HepG2 (cell line): Measurements from ENCODE around the gene PLAA. TPM values are rescaled to one million over a fixed set of nuclear protein-coding genes. Genes with fewer than 3 reads are reported as not detected.

Experiments
- ATAC-seq: fragments of 200-7000 bp; cut with Tn5 transposase; 3 replicates; pipeline ENCODE4 v1.9.1; 2020; ENCODE audit warnings: mild to moderate bottlenecking, moderate library complexity
- BruUV-seq: library from RNA; stranded (reverse); fragments of 400-500 nt; replicated peaks from 2 replicates; lab custom pipeline; 2021; lab: Mats Ljungman, UMichigan
- CTCF ChIA-PET: fragments of 300-600 bp; formaldehyde crosslinking; extraction: SDS; loops from one replicate; lab custom pipeline; 2021; ENCODE audit warnings: low total read pairs, inconsistent platforms, low intra/inter-chr PET ratio; lab: Yijun Ruan, JAX
- POLR2A ChIA-PET: fragments of 350-600 bp; sonication (Branson Sonifier 250); formaldehyde crosslinking; loops from one replicate; lab custom pipeline; 2020; ENCODE audit warnings: antibody characterized with exemption, inconsistent platforms; lab: Yijun Ruan, JAX
- DNase-seq: peaks from one replicate; pipeline ENCODE4 v3.0.0-alpha.2; 2015; ENCODE audit warnings: low spot score
- FAIRE-seq: peaks from 3 replicates; lab custom pipeline; 2011; peaks lifted over from hg19 to GRCh38; lab: Jason Lieb, UNC
- H2AFZ ChIP-seq: one replicate; pipeline ENCODE4 v1.6.1; 2011; ENCODE audit warnings: low read length, inconsistent platforms
- H3K27ac ChIP-seq: fragments of 300-600 bp; 3 replicates; pipeline ENCODE4 v1.8.0; 2011; ENCODE audit warnings: mixed run types, mild to moderate bottlenecking, mixed read lengths, low read length, inconsistent platforms; ENCODE audit not compliant: insufficient read depth; ENCODE audit errors: extremely low read length
- H3K27me3 ChIP-seq, 2 experiments: fragments of 200-600 bp in 1 of 2; 2 replicates in 1 of 2; 3 replicates in 1 of 2; pipeline versions ENCODE4 v1.6.0 to v1.8.0; 2011; ENCODE audit warnings: low read length in 2 of 2, mild to moderate bottlenecking in 2 of 2, moderate library complexity in 2 of 2, inconsistent platforms in 1 of 2; ENCODE audit not compliant: insufficient read depth in 2 of 2, control insufficient read depth in 1 of 2
- H3K36me3 ChIP-seq, 2 experiments: fragments of 200-600 bp in 1 of 2; replicated peaks in 1 of 2; 2 replicates in 1 of 2; 3 replicates in 1 of 2; pipeline versions ENCODE4 v1.5.1 to v1.8.0; 2011; ENCODE audit warnings: low read length in 2 of 2, inconsistent platforms in 1 of 2; ENCODE audit not compliant: insufficient read depth in 2 of 2, control insufficient read depth in 1 of 2
- H3K4me1 ChIP-seq: 2 replicates; pipeline ENCODE4 v1.5.1; 2012; ENCODE audit warnings: low read length, inconsistent platforms; ENCODE audit not compliant: insufficient read depth
- H3K4me2 ChIP-seq: 2 replicates; pipeline ENCODE4 v1.6.0; 2011; ENCODE audit warnings: low read depth, low read length, inconsistent platforms
- H3K4me3 ChIP-seq, 3 experiments: fragments of 200-600 bp in 1 of 3; sonication (generic), shearing (Covaris generic) in 1 of 3; replicated peaks in 1 of 3; 2 replicates each; pipeline ENCODE4 v1.5.1; 2011 to 2016; ENCODE audit warnings: low read length in 3 of 3, inconsistent platforms in 2 of 3, low read depth in 2 of 3, mild to moderate bottlenecking in 2 of 3, control low read depth in 1 of 3, mixed read lengths in 1 of 3; ENCODE audit not compliant: insufficient read depth in 1 of 3
- H3K79me2 ChIP-seq: one replicate; pipeline ENCODE4 v1.6.1; 2011; ENCODE audit warnings: low read length, inconsistent platforms; ENCODE audit not compliant: insufficient read depth
- H3K9ac ChIP-seq: 2 replicates; pipeline ENCODE4 v1.6.0; 2011; ENCODE audit warnings: mild to moderate bottlenecking, low read depth, low read length, inconsistent platforms; ENCODE audit not compliant: insufficient read depth
- H3K9me3 ChIP-seq: 2 replicates; pipeline ENCODE4 v1.5.1; 2012; ENCODE audit warnings: mild to moderate bottlenecking, low read length
- H4K20me1 ChIP-seq: 2 replicates; pipeline ENCODE4 v1.6.0; 2011; ENCODE audit warnings: inconsistent platforms, mild to moderate bottlenecking, low read length, moderate library complexity; ENCODE audit not compliant: insufficient read depth
- DR1 ChIP-seq: sonication (generic); formaldehyde crosslinking; IDR thresholded peaks from 2 replicates; pipeline ENCODE4 v1.8.0; 2021; ENCODE audit warnings: mild to moderate bottlenecking, missing genetic modification reagents, inconsistent platforms
- FOXA3 ChIP-seq: IDR thresholded peaks from 2 replicates; pipeline ENCODE4 v1.6.1; 2016; ENCODE audit warnings: missing genetic modification reagents, missing compliant biosample characterization
- ISL2 ChIP-seq: sonication (generic); formaldehyde crosslinking; IDR thresholded peaks from 2 replicates; pipeline ENCODE4 v1.5.0; 2020; ENCODE audit warnings: missing genetic modification reagents
- LCORL ChIP-seq, 2 experiments: fragments of 450-650 bp in 1 of 2; sonication (generic) in 1 of 2; formaldehyde crosslinking in 1 of 2; IDR thresholded peaks; 2 replicates each; pipeline versions ENCODE4 v1.5.0 to v1.6.1; 2017 to 2020; ENCODE audit warnings: antibody characterized with exemption in 1 of 2, missing genetic modification reagents in 1 of 2
- MBNL3 ChIP-seq: fragments of 250-450 bp; sonication (Bioruptor Pico); conservative IDR thresholded peaks from 2 replicates; pipeline ENCODE4 v1.8.0; 2022; ENCODE audit warnings: mild to moderate bottlenecking, inconsistent platforms
- MTA3 ChIP-seq: sonication (generic); formaldehyde crosslinking; IDR thresholded peaks from 2 replicates; pipeline ENCODE4 v1.4.0; 2020; ENCODE audit warnings: missing genetic modification reagents
- MYNN ChIP-seq: sonication (generic); formaldehyde crosslinking; IDR thresholded peaks from 2 replicates; pipeline ENCODE4 v1.4.0; 2020; ENCODE audit warnings: mild to moderate bottlenecking, low read depth, missing genetic modification reagents
- PHF8 ChIP-seq: sonication (generic); formaldehyde crosslinking; IDR thresholded peaks from 2 replicates; pipeline ENCODE4 v1.5.0; 2020; ENCODE audit warnings: missing genetic modification reagents
- PRPF4 ChIP-seq: fragments of 200-400 bp; formaldehyde crosslinking; IDR thresholded peaks from 2 replicates; pipeline ENCODE4 v1.6.1; 2016; ENCODE audit warnings: low read length, low read depth; ENCODE audit not compliant: poor library complexity, severe bottlenecking
- SOX6 ChIP-seq, 2 experiments: fragments of 450-650 bp in 1 of 2; sonication (generic) in 1 of 2; formaldehyde crosslinking in 1 of 2; IDR thresholded peaks; 2 replicates each; pipeline versions ENCODE4 v1.4.0 to v1.6.1; 2017 to 2020; ENCODE audit warnings: antibody characterized with exemption in 1 of 2, mild to moderate bottlenecking in 1 of 2, missing genetic modification reagents in 1 of 2
- ZNF260 ChIP-seq: sonication (generic); formaldehyde crosslinking; IDR thresholded peaks from 2 replicates; pipeline ENCODE4 v1.4.0; 2020; ENCODE audit warnings: missing genetic modification reagents, low read depth, mild to moderate bottlenecking, borderline replicate concordance
- ZNF501 ChIP-seq: sonication (generic); formaldehyde crosslinking; IDR thresholded peaks from 2 replicates; pipeline ENCODE4 v1.5.1; 2020; ENCODE audit warnings: mild to moderate bottlenecking, moderate library complexity, missing genetic modification reagents
- ZNF564 ChIP-seq: sonication (generic); formaldehyde crosslinking; IDR thresholded peaks from 2 replicates; pipeline ENCODE4 v1.8.1; 2023; ENCODE audit warnings: mild to moderate bottlenecking, missing genetic modification reagents
- ZNF605 ChIP-seq: sonication (generic); formaldehyde crosslinking; IDR thresholded peaks from 2 replicates; pipeline ENCODE4 v1.8.0; 2022; ENCODE audit warnings: mild to moderate bottlenecking, missing genetic modification reagents
- ZNF678 ChIP-seq: sonication (generic); formaldehyde crosslinking; IDR thresholded peaks from 2 replicates; pipeline ENCODE4 v1.4.0; 2020; ENCODE audit warnings: mild to moderate bottlenecking, missing genetic modification reagents
- ZNF878 ChIP-seq: sonication (generic); formaldehyde crosslinking; IDR thresholded peaks from 2 replicates; pipeline ENCODE4 v1.8.1; 2023; ENCODE audit warnings: mild to moderate bottlenecking, missing genetic modification reagents, moderate library complexity
- WGBS: methylation state at CpG from one replicate; pipeline ENCODE4 v1.1.6; 2017; ENCODE audit warnings: low lambda C conversion rate; 5-methylcytosine and 5-hydroxymethylcytosine counted together
- in situ Hi-C: cut with HindIII; loops from 2 replicates; pipeline ENCODE4 v1.10.0; 2017; ENCODE audit warnings: low pct_unique_long_range_greater_than_20kb; ENCODE audit not compliant: extremely low pct_ligation_motif_present
- intact Hi-C: fragments of 100-400 bp; cut with micrococcal nuclease; formaldehyde crosslinking; loops from one replicate; pipeline ENCODE4 v1.10.0; 2022; ENCODE audit not compliant: unreplicated experiment
- polyA plus RNA-seq, 8 experiments: library from polyadenylated mRNA; depleted of rRNA in 3 of 8; stranded (reverse) in 7 of 8; unstranded in 1 of 8; fragments of >200 nt; fragmentation: Illumina TruSeq in 4 of 8; extraction: Trizol in 4 of 8; gene quantifications; 2 replicates each; pipeline versions ENCODE4 v1.2.1 to v1.2.3, GENCODE V29; 2011 to 2016; ENCODE audit warnings: low read depth in 4 of 8, missing spikeins in 1 of 8, mixed read lengths in 1 of 8; ENCODE audit not compliant: insufficient read depth in 1 of 8
- total RNA-seq, 5 experiments: library from RNA; depleted of rRNA; stranded (reverse); fragments of >200 nt; fragmentation: Illumina TruSeq; extraction: Trizol; gene quantifications; 2 replicates each; pipeline ENCODE4 v1.2.3, GENCODE V29; 2016; ENCODE audit warnings: low read depth in 1 of 5
- TF ChIP-seq, protein P1 (sequence below): sonication (generic); formaldehyde crosslinking; IDR thresholded peaks from 2 replicates; pipeline ENCODE4 v1.5.1; 2020; ENCODE audit warnings: mild to moderate bottlenecking, moderate library complexity, missing genetic modification reagents
- TF ChIP-seq, protein P2 (sequence below): IDR thresholded peaks from 2 replicates; pipeline ENCODE4 v1.6.1; 2016; ENCODE audit warnings: missing biosample characterization, missing genetic modification reagents, low read depth
- TF ChIP-seq, protein P3 (sequence below): sonication (generic); formaldehyde crosslinking; IDR thresholded peaks from 2 replicates; pipeline ENCODE4 v1.4.0; 2020; ENCODE audit warnings: missing genetic modification reagents, mild to moderate bottlenecking, borderline replicate concordance

PLAA gene
- total and polyA plus RNA-seq, 2 of the 13 experiments (the other 11 are each of a cell fraction or from before 2014, with no cell fraction given): 5.8 to 22.9 TPM

DNA sequence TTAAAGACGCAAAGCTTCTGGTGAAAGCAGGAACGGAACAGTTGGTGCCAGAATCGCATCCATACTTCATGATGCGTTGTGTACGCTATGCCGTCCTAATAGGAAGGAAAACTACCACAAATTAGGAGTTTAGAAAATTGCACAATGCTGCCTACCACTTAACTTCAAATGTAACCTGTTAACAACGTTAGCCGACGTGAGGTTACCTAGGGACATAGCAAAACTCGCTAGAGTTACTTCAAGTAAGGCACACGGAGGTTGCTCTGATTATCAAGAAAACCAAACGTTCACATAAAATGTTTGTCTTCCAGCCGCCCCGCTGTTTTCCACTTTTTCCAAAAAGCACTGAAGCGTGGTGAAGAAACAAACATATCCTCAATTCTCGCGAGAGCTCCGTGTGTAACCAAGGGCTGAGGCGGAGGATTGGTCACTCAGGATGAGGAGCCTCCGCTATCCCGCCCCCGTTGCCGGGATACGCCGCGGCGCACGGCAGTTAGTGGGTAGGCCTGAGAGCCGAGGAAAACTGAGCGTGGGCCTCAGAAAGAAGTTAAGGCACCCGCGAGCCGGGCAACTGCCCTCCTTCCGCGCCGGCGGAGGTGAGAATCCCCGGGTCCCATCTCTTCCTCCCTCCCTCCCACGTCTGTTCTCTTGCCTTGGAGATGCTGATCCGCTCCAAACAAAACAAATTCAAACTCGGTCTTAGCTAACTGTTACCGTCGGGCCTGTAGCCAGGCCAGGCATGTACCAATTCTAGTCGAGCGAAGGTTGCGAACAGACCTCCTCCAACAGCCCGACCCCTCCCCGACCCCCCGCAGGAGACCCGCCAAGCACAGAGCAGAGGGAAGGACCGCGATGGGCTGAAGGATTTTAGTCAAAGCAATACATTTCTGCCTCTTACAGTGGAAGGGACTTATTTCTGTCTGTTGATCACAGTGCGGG is 9.1 kb upstream of the PLAA start, which contains the start of gene IFT74:
TSS of gene IFT74 (plus strand) at position 492 of the 939 bp plus-strand sequence. CDS start 5,556 bp downstream, outside the sequence.
- in situ Hi-C loops: no loop called here
- peak; percentile 100 for ATAC-seq
- Histone ChIP-seq H3K36me3 (no peaks in the 10 kb centered on the region), H3K9ac (peak within 1 kb of the TSS; percentile 88), H3K4me3 (peak within 1 kb of the TSS; percentile 76 to 90 (median 84)), H3K79me2 (peaks cover 7% of the 10 kb centered on the region), H3K4me2 (peak within 1 kb of the TSS; percentile 81), H3K9me3 (no peaks in the 10 kb centered on the region), H3K27me3 (no peaks in the 10 kb centered on the region), H3K4me1 (peaks cover 26% of the 10 kb centered on the region), H2AFZ (peak within 1 kb of the TSS; percentile 96), H4K20me1 (no peaks in the 10 kb centered on the region), H3K27ac (peak within 1 kb of the TSS; percentile 85)
- intact Hi-C loops: loop anchor here (1.0 kb wide), 1 partner anchor 9 kb away; the partner anchor contains the start of gene PLAA
- DNase-seq: peak; percentile 96
- peak; percentile 77 for FAIRE-seq
- CTCF ChIA-PET: no interaction called here
- POLR2A ChIA-PET: interaction anchor here (1.0 to 3.1 kb wide), 4 partner anchors 8 to 63 kb away, joined by 4 to 30 read pairs (median 16); partner anchors contain the start of genes CAAP1 and PLAA
- under 1% methylated on average over 24 of the region's 53 CpGs for WGBS
- TSS peak; percentile 97 for BruUV-seq
- TF ChIP-seq, protein P1, sequence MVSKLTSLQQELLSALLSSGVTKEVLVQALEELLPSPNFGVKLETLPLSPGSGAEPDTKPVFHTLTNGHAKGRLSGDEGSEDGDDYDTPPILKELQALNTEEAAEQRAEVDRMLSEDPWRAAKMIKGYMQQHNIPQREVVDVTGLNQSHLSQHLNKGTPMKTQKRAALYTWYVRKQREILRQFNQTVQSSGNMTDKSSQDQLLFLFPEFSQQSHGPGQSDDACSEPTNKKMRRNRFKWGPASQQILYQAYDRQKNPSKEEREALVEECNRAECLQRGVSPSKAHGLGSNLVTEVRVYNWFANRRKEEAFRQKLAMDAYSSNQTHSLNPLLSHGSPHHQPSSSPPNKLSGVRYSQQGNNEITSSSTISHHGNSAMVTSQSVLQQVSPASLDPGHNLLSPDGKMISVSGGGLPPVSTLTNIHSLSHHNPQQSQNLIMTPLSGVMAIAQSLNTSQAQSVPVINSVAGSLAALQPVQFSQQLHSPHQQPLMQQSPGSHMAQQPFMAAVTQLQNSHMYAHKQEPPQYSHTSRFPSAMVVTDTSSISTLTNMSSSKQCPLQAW (CRISPR knock-in tag): peak; percentile 71; the same call in 1 of the 2 replicates
- TF ChIP-seq ZNF260 (CRISPR knock-in tag) (no peak), LCORL (IDR thresholded peaks at IDR 0.05) (0 out of 2 replicates have a peak, but pooled peaks have one; percentile 47), LCORL (CRISPR knock-in tag; IDR thresholded peaks at IDR 0.05) (no peak), PHF8 (CRISPR knock-in tag) (peak; percentile 91), DR1 (CRISPR knock-in tag) (peak; percentile 64; the same call in 1 of the 2 replicates), FOXA3 (no peak; the same call in 1 of the 2 replicates), ZNF501 (CRISPR knock-in tag) (peak; percentile 81), ISL2 (CRISPR knock-in tag) (no peak; the same call in 1 of the 2 replicates), ZNF678 (CRISPR knock-in tag) (no peak), ZNF605 (0 out of 2 replicates have a peak, but pooled peaks have one; percentile 39), MTA3 (CRISPR knock-in tag) (no peak), SOX6 (IDR thresholded peaks at IDR 0.05) (no peak), SOX6 (CRISPR knock-in tag; IDR thresholded peaks at IDR 0.05) (no peak), PRPF4 (no peak), MYNN (CRISPR knock-in tag) (no peak), ZNF878 (CRISPR knock-in tag) (no peak), ZNF564 (CRISPR knock-in tag) (no peak), MBNL3 (no peak)
- TF ChIP-seq, protein P2, sequence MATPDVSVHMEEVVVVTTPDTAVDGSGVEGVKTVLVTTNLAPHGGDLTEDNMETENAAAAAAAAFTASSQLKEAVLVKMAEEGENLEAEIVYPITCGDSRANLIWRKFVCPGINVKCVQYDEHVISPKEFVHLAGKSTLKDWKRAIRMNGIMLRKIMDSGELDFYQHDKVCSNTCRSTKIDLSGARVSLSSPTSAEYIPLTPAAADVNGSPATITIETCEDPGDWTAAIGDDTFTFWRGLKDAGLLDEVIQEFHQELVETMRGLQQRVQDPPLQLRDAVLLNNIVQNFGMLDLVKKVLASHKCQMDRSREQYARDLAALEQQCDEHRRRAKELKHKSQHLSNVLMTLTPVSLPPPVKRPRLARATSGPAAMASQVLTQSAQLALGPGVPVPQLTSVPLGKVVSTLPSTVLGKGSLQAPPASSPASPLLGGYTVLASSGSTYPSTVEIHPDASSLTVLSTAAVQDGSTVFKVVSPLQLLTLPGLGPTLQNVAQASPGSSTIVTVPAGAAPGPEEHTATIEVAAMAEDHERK (CRISPR knock-in tag): no peak
- TF ChIP-seq, protein P3, sequence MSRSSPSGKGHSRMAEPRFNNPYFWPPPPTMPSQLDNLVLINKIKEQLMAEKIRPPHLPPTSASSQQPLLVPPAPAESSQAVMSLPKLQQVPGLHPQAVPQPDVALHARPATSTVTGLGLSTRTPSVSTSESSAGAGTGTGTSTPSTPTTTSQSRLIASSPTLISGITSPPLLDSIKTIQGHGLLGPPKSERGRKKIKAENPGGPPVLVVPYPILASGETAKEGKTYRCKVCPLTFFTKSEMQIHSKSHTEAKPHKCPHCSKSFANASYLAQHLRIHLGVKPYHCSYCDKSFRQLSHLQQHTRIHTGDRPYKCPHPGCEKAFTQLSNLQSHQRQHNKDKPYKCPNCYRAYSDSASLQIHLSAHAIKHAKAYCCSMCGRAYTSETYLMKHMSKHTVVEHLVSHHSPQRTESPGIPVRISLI (CRISPR knock-in tag): no peak
